HEK293 (cell line): ENCODE measurements around the gene RAE1.

ENCODE experiments used
- CTCF ChIP-seq: fragments of 450-650 bp; formaldehyde crosslinking; IDR thresholded peaks from 2 replicates; pipeline ENCODE4 v1.5.1; 2016; ENCODE audit warnings: missing biosample characterization, missing genetic modification characterization
- REST ChIP-seq: fragments of 450-650 bp; formaldehyde crosslinking; IDR thresholded peaks from 2 replicates; pipeline ENCODE4 v1.5.1; 2016; ENCODE audit warnings: missing biosample characterization, missing genetic modification characterization
- YY1 ChIP-seq: fragments of 450-650 bp; formaldehyde crosslinking; IDR thresholded peaks from 2 replicates; pipeline ENCODE4 v1.5.1; 2018; ENCODE audit warnings: missing biosample characterization, missing genetic modification characterization
- ZNF292 ChIP-seq: fragments of 450-650 bp; formaldehyde crosslinking; IDR thresholded peaks from 2 replicates; pipeline ENCODE4 v1.5.1; 2016; ENCODE audit warnings: low read depth, missing biosample characterization, missing genetic modification characterization, borderline replicate concordance
- ZNF404 ChIP-seq: fragments of 450-650 bp; formaldehyde crosslinking; IDR thresholded peaks from 2 replicates; pipeline ENCODE4 v1.5.1; 2017; ENCODE audit warnings: missing biosample characterization, missing genetic modification characterization
- ZNF426 ChIP-seq: fragments of 450-650 bp; formaldehyde crosslinking; IDR thresholded peaks from 2 replicates; pipeline ENCODE4 v1.5.1; 2017; ENCODE audit warnings: missing biosample characterization, missing genetic modification characterization, mild to moderate bottlenecking, inconsistent platforms, moderate library complexity
- ZNF626 ChIP-seq: fragments of 450-650 bp; sonication (Bioruptor Pico); formaldehyde crosslinking; IDR thresholded peaks from 2 replicates; pipeline ENCODE4 v1.5.1; 2018; ENCODE audit warnings: missing biosample characterization, missing genetic modification characterization, inconsistent platforms
- ZNF670 ChIP-seq: fragments of 450-650 bp; formaldehyde crosslinking; IDR thresholded peaks from 2 replicates; pipeline ENCODE4 v1.5.1; 2016; ENCODE audit warnings: missing biosample characterization, missing genetic modification characterization, low read depth
- ZSCAN30 ChIP-seq: fragments of 450-650 bp; IDR thresholded peaks from 2 replicates; pipeline ENCODE4 v1.5.1; 2018; ENCODE audit warnings: missing biosample characterization, mild to moderate bottlenecking, missing genetic modification characterization, moderate library complexity

- TF ChIP-seq REST (tag by site-specific recombination) (no peak), ZNF670 (tag by site-specific recombination) (no peak), ZSCAN30 (no peak), YY1 (tag by site-specific recombination) (no peak), ZNF626 (tag by site-specific recombination) (no peak), CTCF (tag by site-specific recombination) (no peak), ZNF292 (tag by site-specific recombination) (no peak), ZNF404 (tag by site-specific recombination) (no peak), ZNF426 (tag by site-specific recombination) (no peak)
These were observed 77.5 kb downstream of the RAE1 start for GRCh38 chr20:57428324-57429158.
